Prostate gland (tissue), 2 donors: Measurements from ENCODE around the gene WNK1. TPM values are rescaled to one million over a fixed set of nuclear protein-coding genes. Genes with fewer than 3 reads are reported as not detected.

Experiments used
- DNase-seq: peaks from one replicate; pipeline ENCODE4 v3.0.0-alpha.2; 2019; ENCODE audit warnings: low spot score
- H3K27ac ChIP-seq, 2 donors: fragments of 200-600 bp; sonication (generic); 2 replicates each; pipeline ENCODE4 v1.5.1; 2017 to 2019
- H3K27me3 ChIP-seq: fragments of 200-600 bp; sonication (generic); replicated peaks from 2 replicates; pipeline ENCODE4 v1.5.1; 2019; ENCODE audit not compliant: insufficient read depth
- H3K36me3 ChIP-seq, 2 donors: fragments of 200-600 bp; sonication (generic); 1 replicate in 1 of 2; 2 replicates in 1 of 2; pipeline versions ENCODE4 v1.5.1 to v1.8.1; 2017 to 2019
- H3K4me1 ChIP-seq: fragments of 200-600 bp; sonication (generic); replicated peaks from 2 replicates; pipeline ENCODE4 v1.5.1; 2019
- H3K4me3 ChIP-seq, 2 donors: fragments of 200-600 bp; sonication (generic); 2 replicates each; pipeline ENCODE4 v1.5.1; 2017 to 2019
- H3K9me3 ChIP-seq: fragments of 200-600 bp; sonication (generic); 2 replicates; pipeline ENCODE4 v1.5.1; 2017
- POLR2A ChIP-seq: fragments of 450-650 bp; IDR thresholded peaks from one replicate; pipeline ENCODE4 v1.6.1; 2016; ENCODE audit warnings: antibody characterized with exemption, mild to moderate bottlenecking
- POLR2AphosphoS5 ChIP-seq: sonication (generic); formaldehyde crosslinking; IDR thresholded peaks from one replicate; pipeline ENCODE4 v1.6.1; 2017; ENCODE audit warnings: antibody characterized with exemption
- WGBS: methylation state at CpG from one replicate; pipeline ENCODE4 v1.1.5; 2018; 5-methylcytosine and 5-hydroxymethylcytosine counted together
- intact Hi-C: fragments of 100-400 bp; cut with DNase I; formaldehyde crosslinking; loops from one replicate; pipeline ENCODE4 v1.14.2; 2022
- total RNA-seq, 2 donors: library from RNA; depleted of rRNA; stranded (reverse); fragments of >200 nt; gene quantifications; one replicate each; pipeline ENCODE4 v1.1.0, GENCODE V29; 2016
- TF ChIP-seq, protein P1 (sequence below), 4 experiments: fragments of 200-600 bp in 2 of 4; fragments of 450-650 bp in 2 of 4; sonication (generic) in 2 of 4; IDR thresholded peaks; 1 replicate in 3 of 4; 2 replicates in 1 of 4; pipeline ENCODE4 v1.5.1; 2016 to 2019; ENCODE audit warnings: antibody characterized with exemption in 4 of 4, mild to moderate bottlenecking in 2 of 4, moderate library complexity in 2 of 4

Gene WNK1
- total RNA-seq, 2 donors from 2014 or later = 82.7 to 223 TPM

DNA sequence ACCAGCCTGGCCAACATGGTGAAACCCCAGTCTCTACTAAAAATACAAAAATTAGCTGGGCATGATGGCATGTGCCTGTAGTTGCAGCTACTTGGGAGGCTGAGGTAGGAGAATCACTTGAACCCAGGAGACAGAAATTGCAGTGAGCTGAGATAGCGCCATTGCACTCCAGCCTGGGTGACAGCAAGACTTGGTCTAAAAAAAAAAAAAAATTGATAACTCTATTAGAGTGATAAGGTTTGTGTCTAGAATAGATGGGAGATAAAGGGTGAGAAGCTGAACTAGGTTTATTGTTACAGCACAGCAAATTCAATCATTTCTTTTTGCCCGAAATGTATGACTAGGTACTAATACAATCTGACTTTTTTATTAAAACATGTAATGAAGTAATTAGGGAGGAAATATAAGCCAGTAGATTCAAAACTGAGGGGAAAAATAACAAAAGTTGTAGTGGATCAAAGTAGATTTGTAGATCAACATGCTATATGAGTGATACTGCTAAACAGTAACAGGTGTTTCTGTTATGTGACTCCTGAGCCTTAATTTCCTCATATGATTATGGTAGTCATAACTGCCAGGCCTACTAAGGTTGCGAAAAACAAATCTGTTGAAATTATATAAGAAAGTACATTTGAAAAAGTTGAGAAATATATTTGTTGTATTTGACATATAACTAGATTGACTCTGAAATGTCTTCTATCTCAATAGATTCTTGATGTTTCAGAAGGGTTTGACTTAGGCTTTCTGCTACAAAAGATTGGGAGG lies 83.6 kb downstream of the WNK1 start:
- TF ChIP-seq POLR2A = no peak
- TF ChIP-seq, protein P1, sequence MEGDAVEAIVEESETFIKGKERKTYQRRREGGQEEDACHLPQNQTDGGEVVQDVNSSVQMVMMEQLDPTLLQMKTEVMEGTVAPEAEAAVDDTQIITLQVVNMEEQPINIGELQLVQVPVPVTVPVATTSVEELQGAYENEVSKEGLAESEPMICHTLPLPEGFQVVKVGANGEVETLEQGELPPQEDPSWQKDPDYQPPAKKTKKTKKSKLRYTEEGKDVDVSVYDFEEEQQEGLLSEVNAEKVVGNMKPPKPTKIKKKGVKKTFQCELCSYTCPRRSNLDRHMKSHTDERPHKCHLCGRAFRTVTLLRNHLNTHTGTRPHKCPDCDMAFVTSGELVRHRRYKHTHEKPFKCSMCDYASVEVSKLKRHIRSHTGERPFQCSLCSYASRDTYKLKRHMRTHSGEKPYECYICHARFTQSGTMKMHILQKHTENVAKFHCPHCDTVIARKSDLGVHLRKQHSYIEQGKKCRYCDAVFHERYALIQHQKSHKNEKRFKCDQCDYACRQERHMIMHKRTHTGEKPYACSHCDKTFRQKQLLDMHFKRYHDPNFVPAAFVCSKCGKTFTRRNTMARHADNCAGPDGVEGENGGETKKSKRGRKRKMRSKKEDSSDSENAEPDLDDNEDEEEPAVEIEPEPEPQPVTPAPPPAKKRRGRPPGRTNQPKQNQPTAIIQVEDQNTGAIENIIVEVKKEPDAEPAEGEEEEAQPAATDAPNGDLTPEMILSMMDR (IDR thresholded peaks at IDR 0.05) = no peak
- no peak for TF ChIP-seq POLR2AphosphoS5
- Histone ChIP-seq H3K4me3 (no peak overlapping the region), H3K27me3 (no peaks in the 10 kb centered on the region), H3K36me3 (no peaks in the 10 kb centered on the region), H3K27ac (no peak overlapping the region), H3K4me1 (no peaks in the 10 kb centered on the region), H3K9me3 (no peaks in the 10 kb centered on the region)
- no peak for DNase-seq
- 95% methylated on average over 3 of the region's 3 CpGs for WGBS
- intact Hi-C loops = no loop called here

DNA sequence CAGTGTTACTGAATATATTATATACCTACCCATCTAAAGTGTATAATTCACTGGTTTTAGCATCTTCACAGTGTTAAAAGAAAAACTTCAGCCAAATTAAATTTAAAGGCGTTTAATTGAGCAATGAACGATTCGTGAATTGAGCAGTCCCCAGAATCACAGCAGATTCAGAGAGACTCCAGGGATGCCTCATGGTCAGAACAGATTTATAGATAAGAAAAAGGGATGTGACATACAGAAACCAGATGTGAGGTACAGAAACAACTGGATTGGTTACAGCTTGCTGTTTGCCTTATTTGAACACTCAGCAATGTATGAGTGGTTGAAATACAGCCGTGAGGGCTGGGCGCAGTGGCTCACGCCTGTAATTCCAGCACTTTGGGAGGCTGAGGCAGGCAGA lies 84.6 kb downstream of the WNK1 start:
- Histone ChIP-seq H3K9me3 (no peaks in the 10 kb centered on the region), H3K4me1 (no peaks in the 10 kb centered on the region), H3K27me3 (no peaks in the 10 kb centered on the region), H3K4me3 (no peak overlapping the region), H3K27ac (no peak overlapping the region), H3K36me3 (no peaks in the 10 kb centered on the region)
- intact Hi-C loops = no loop called here
- 88% methylated on average over 6 of the region's 6 CpGs for WGBS
- TF ChIP-seq POLR2AphosphoS5 (no peak), POLR2A (no peak)
- TF ChIP-seq, protein P1 (IDR thresholded peaks at IDR 0.05) = no peak
- DNase-seq = no peak

DNA sequence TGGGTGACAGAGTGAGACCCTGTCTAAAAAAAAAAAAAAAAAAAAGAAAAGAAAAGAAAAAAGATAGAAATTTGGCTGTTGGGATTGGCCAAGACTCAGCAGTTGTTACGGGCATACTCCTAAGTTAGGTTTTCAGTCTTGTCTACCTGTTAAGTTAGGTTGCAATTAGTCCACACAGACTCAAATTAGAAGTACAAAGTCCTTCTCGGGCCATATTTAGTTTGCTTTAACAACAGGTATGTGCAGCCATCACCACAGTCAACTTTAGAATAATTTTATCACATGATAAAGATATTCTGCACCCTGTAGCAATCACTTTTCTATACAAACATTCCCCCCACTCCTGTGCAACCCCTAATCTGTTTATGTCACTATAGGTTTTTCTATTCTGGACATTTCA lies 85.2 kb downstream of the WNK1 start:
- Histone ChIP-seq H3K27me3 (no peaks in the 10 kb centered on the region), H3K4me1 (no peaks in the 10 kb centered on the region), H3K36me3 (no peaks in the 10 kb centered on the region), H3K27ac (no peak overlapping the region), H3K4me3 (no peak overlapping the region), H3K9me3 (no peaks in the 10 kb centered on the region)
- no peak for DNase-seq
- no peak for TF ChIP-seq POLR2AphosphoS5
- TF ChIP-seq, protein P1 (IDR thresholded peaks at IDR 0.05) = no peak
- TF ChIP-seq POLR2A = no peak
- intact Hi-C loops = no loop called here
- WGBS = 99% methylated on average over 2 of the region's 2 CpGs

DNA sequence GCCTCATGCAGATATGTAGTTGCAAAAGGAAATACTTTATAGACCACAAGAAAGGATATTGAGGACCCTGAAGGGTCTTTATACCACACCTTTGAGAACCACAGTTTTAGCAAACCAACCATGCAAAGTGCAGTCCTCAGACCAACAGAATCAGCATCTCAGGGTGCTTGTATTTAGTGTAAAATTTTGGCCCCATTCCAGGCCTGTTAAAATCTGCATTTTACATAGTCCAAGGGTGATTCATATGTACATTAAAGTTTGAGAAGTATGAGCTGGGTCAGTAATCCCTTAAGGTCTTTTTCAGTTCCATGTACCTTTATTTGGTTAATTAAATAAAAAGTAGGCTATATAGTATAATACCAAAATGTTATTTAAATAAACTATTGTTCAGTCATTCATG lies 91.2 kb downstream of the WNK1 start:
- Histone ChIP-seq H3K27me3 (no peaks in the 10 kb centered on the region), H3K4me1 (no peaks in the 10 kb centered on the region), H3K9me3 (no peaks in the 10 kb centered on the region), H3K4me3 (no peak overlapping the region), H3K36me3 (no peaks in the 10 kb centered on the region), H3K27ac (no peak overlapping the region)
- no peak for DNase-seq
- intact Hi-C loops = no loop called here
- TF ChIP-seq, protein P1 (IDR thresholded peaks at IDR 0.05) = no peak
- TF ChIP-seq POLR2AphosphoS5 (no peak), POLR2A (no peak)

DNA sequence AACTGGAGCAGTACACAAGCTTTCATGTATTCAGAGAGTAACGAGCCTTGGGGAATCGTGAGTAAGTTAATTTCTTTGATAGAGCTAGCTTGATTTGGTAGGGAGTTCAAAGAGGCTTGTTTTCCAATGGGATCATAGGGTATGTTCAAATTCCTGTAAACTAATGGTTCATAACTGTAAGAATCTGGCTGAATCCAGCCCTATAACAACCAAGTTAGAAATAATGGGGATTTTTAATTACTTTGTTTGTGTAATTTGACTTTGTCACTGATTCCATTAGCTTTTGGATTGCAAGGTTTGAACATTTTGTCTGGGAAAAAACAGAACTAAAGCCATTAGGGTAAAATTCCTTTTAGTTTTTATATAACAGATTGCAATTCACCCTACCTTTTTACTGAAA lies 94.0 kb downstream of the WNK1 start:
- Histone ChIP-seq H3K4me1 (no peaks in the 10 kb centered on the region), H3K9me3 (no peaks in the 10 kb centered on the region), H3K4me3 (no peak overlapping the region), H3K27ac (no peak overlapping the region), H3K36me3 (no peaks in the 10 kb centered on the region), H3K27me3 (no peaks in the 10 kb centered on the region)
- WGBS = 71% methylated on average over 2 of the region's 2 CpGs
- TF ChIP-seq POLR2AphosphoS5 (no peak), POLR2A (no peak)
- TF ChIP-seq, protein P1 (IDR thresholded peaks at IDR 0.05) = no peak
- DNase-seq = no peak
- intact Hi-C loops = no loop called here
